GM13976 (cell line): Measurements from ENCODE around the gene GAS2L3.

Experiments
- DNase-seq: peaks from one replicate; pipeline ENCODE4 v3.0.0; 2012; ENCODE audit warnings: low spot score
- CTCF ChIP-seq: IDR thresholded peaks from 2 replicates; pipeline ENCODE4 v1.5.1; 2012; ENCODE audit warnings: borderline replicate concordance, mild to moderate bottlenecking; ENCODE audit not compliant: insufficient read depth; ENCODE audit errors: extremely low read depth, missing control alignments, control extremely low read depth
- in situ Hi-C: fragments of 300-500 bp; cut with MboI; formaldehyde crosslinking; loops from one replicate; pipeline ENCODE4 v1.12.0; 2022; ENCODE audit warnings: low sequenced_read_pairs, mixed read lengths, inconsistent platforms; ENCODE audit not compliant: unreplicated experiment

GAS2L3 gene

GRCh38 chr12:100669922-100670321 lies 96.4 kb downstream of the GAS2L3 start:
- DNase-seq, result no peak
- in situ Hi-C loops, result no loop called here
- TF ChIP-seq CTCF, result no peak

- no peak for DNase-seq
- TF ChIP-seq CTCF, result no peak
- in situ Hi-C loops, result no loop called here
Measured at GRCh38 chr12:100671396-100672074, 98.1 kb downstream of the GAS2L3 start.

- TF ChIP-seq CTCF, result peak; percentile 68
Measured at GRCh38 chr12:100672075-100672592, 98.7 kb downstream of the GAS2L3 start.

GRCh38 chr12:100674036-100674888 lies 100.8 kb downstream of the GAS2L3 start:
- DNase-seq, result no peak
- in situ Hi-C loops, result no loop called here
- TF ChIP-seq CTCF, result no peak

More at GRCh38 chr12:100672075-100672592, 98.7 kb downstream of the GAS2L3 start:
- in situ Hi-C loops, result no loop called here
- peak; percentile 46 for DNase-seq
